Myocyte (in vitro differentiated cells): ENCODE measurements around the gene VAMP8. TPM values are rescaled to one million over a fixed set of nuclear protein-coding genes. Genes with fewer than 3 reads are reported as not detected.
A peak's percentile ranks its signal among the peaks of the same experiment; 100 is the strongest.
"Not testable (repeated sequence)": the region's sequence is repeated elsewhere in the genome, so short reads cannot be mapped to it uniquely, and the experiment has no call there.

ENCODE experiments used
- DNase-seq: peaks from one replicate; pipeline ENCODE4 v3.0.0-alpha.2; 2012; ENCODE audit warnings: low read depth
- total RNA-seq: library from RNA; depleted of rRNA; stranded (reverse); fragments of >200 nt; gene quantifications from 2 replicates; pipeline ENCODE4 v1.2.3, GENCODE V29; 2014

Gene VAMP8
- total RNA-seq, 1 donor from 2014 or later, result 9.5 TPM

GRCh38 chr2:85615413-85615728 lies 38.0 kb downstream of the VAMP8 start:
- no peak for DNase-seq

- not testable (repeated sequence) for DNase-seq
These were observed 40.3 kb downstream of the VAMP8 start for GRCh38 chr2:85617723-85618122.

- DNase-seq, result no peak
These were observed 42.2 kb downstream of the VAMP8 start for GRCh38 chr2:85619617-85620016.

- no peak for DNase-seq
These were observed 44.0 kb downstream of the VAMP8 start for GRCh38 chr2:85621338-85621737.

GRCh38 chr2:85623991-85624390 lies 46.6 kb downstream of the VAMP8 start:
- no peak for DNase-seq

GRCh38 chr2:85628658-85629057 lies 51.3 kb downstream of the VAMP8 start:
- DNase-seq, result no peak

- DNase-seq, result peak; percentile 70
These were observed 53.9 kb downstream of the VAMP8 start for GRCh38 chr2:85631316-85631715.

Other genes with a start within 250 kb of the VAMP8 start
- 78.3 and 88.1 TPM in 2 replicates for gene TGOLN2, start 249.6 kb upstream of the VAMP8 start, total RNA-seq
- 37.4 and 39.9 TPM in 2 replicates for gene RETSAT, start 223.1 kb upstream of the VAMP8 start, total RNA-seq
- 19.4 and 28.6 TPM in 2 replicates for gene ELMOD3, start 222.8 kb upstream of the VAMP8 start, total RNA-seq
- 53.7 and 59.0 TPM in 2 replicates for gene CAPG, start 167.2 kb upstream of the VAMP8 start, total RNA-seq
- 4.9 and 5.3 TPM in 2 replicates for gene SH2D6, start 158.9 kb upstream of the VAMP8 start, total RNA-seq
- 211 and 302 TPM in 2 replicates for gene MAT2A, start 38.4 kb upstream of the VAMP8 start, total RNA-seq
- gene GGCX, start 16.1 kb upstream of the VAMP8 start, total RNA-seq, result 78.1 and 129 TPM in 2 replicates
- 127 and 153 TPM in 2 replicates for gene VAMP5, start 6.8 kb downstream of the VAMP8 start, total RNA-seq
- gene RNF181, start 18.2 kb downstream of the VAMP8 start, total RNA-seq, result 174 and 313 TPM in 2 replicates
- 22.7 and 24.9 TPM in 2 replicates for gene TMEM150A, start 25.1 kb downstream of the VAMP8 start, total RNA-seq
- 20.2 and 28.5 TPM in 2 replicates for gene C2orf68, start 34.5 kb downstream of the VAMP8 start, total RNA-seq
- 47.7 and 81.2 TPM in 2 replicates for gene USP39, start 38.6 kb downstream of the VAMP8 start, total RNA-seq
- not detected in 2 replicates for gene SFTPB, start 90.6 kb downstream of the VAMP8 start, total RNA-seq
- 1.4 TPM in 1 of 2 replicates, not detected in the other for gene GNLY, start 116.8 kb downstream of the VAMP8 start, total RNA-seq
- 7.2 and 8.3 TPM in 2 replicates for gene ATOH8, start 176.4 kb downstream of the VAMP8 start, total RNA-seq